Natural killer cell (primary cell): ENCODE results near the gene MITF. TPM values are rescaled to one million over a fixed set of nuclear protein-coding genes. Genes with fewer than 3 reads are reported as not detected.

Experiments
- ATAC-seq, 3 donors: fragments of 150-1000 bp in 2 of 3; fragments of 200-7000 bp in 1 of 3; cut with Tn5 transposase; 1 replicate in 1 of 3; 2 replicates in 2 of 3; pipeline ENCODE4 v1.10.0; 2021; ENCODE audit warnings: mild to moderate bottlenecking in 2 of 3, moderate library complexity in 2 of 3
- DNase-seq, 2 donors: peaks; one replicate each; pipeline versions ENCODE4 v3.0.0 to v3.0.0-alpha.2; 2013 to 2021; ENCODE audit warnings: mixed read lengths in 1 of 2
- H3K27ac ChIP-seq: one replicate; pipeline ENCODE4 v1.5.1; 2013; ENCODE audit warnings: mild to moderate bottlenecking, low read length
- H3K27me3 ChIP-seq: one replicate; pipeline ENCODE4 v1.6.1; 2013; ENCODE audit warnings: low read length; ENCODE audit not compliant: control insufficient read depth, insufficient read depth
- H3K36me3 ChIP-seq: one replicate; pipeline ENCODE4 v1.6.1; 2013; ENCODE audit warnings: low read length; ENCODE audit not compliant: control insufficient read depth, insufficient read depth
- H3K4me1 ChIP-seq: one replicate; pipeline ENCODE4 v1.6.1; 2013; ENCODE audit warnings: low read length; ENCODE audit not compliant: control insufficient read depth, insufficient read depth
- H3K4me3 ChIP-seq: one replicate; pipeline ENCODE4 v1.5.1; 2013; ENCODE audit warnings: low read length
- H3K9me3 ChIP-seq: one replicate; pipeline ENCODE4 v1.6.1; 2013; ENCODE audit warnings: low read length; ENCODE audit not compliant: control insufficient read depth, insufficient read depth
- H3K27ac Mint-ChIP-seq, 2 donors: one replicate each; pipeline ENCODE4 v1.8.0; 2022; ENCODE audit warnings: mild to moderate bottlenecking in 2 of 2, mixed read lengths in 2 of 2, moderate library complexity in 1 of 2
- H3K27me3 Mint-ChIP-seq, 2 donors: one replicate each; pipeline ENCODE4 v1.8.0; 2022; ENCODE audit warnings: low read depth in 2 of 2, mixed read lengths in 2 of 2
- H3K36me3 Mint-ChIP-seq: one replicate; pipeline ENCODE4 v1.8.0; 2022; ENCODE audit warnings: mixed read lengths
- H3K4me1 Mint-ChIP-seq, 2 donors: one replicate each; pipeline ENCODE4 v1.8.0; 2022; ENCODE audit warnings: mixed read lengths in 2 of 2
- H3K4me3 Mint-ChIP-seq: one replicate; pipeline ENCODE4 v1.8.0; 2022; ENCODE audit warnings: mild to moderate bottlenecking, moderate library complexity, mixed read lengths
- H3K9me3 Mint-ChIP-seq, 2 donors: one replicate each; pipeline ENCODE4 v1.8.0; 2022; ENCODE audit warnings: mixed read lengths in 2 of 2
- CTCF ChIP-seq: fragments of 200-600 bp; IDR thresholded peaks from one replicate; pipeline ENCODE4 v1.8.0; 2022; ENCODE audit warnings: antibody characterized with exemption
- WGBS: methylation state at CpG from one replicate; pipeline ENCODE4 v1.1.7; 2013; ENCODE audit warnings: missing lambda C conversion rate; ENCODE audit not compliant: insufficient coverage; 5-methylcytosine and 5-hydroxymethylcytosine counted together
- intact Hi-C: fragments of 100-400 bp; cut with micrococcal nuclease; formaldehyde crosslinking; loops from one replicate; pipeline ENCODE4 v1.14.2; 2022
- total RNA-seq, 4 donors: library from RNA; stranded (reverse); fragments of 120-200 nt in 1 of 4; gene quantifications; one replicate each; pipeline versions ENCODE4 v1.2.3 to v1.2.4, GENCODE V29; 2013 to 2022

Gene MITF
- total RNA-seq, 3 donors from 2014 or later (not counting 1 experiment from before 2014, with no cell fraction given), result 0.23 to 1.5 (median 0.54) TPM

GRCh38 chr3:69888943-69889315 is 149.7 kb downstream of the MITF start:
- no peaks in the 10 kb centered on the region for H3K36me3 Mint-ChIP-seq
- ATAC-seq (no peak), DNase-seq (no peak)
- TF ChIP-seq CTCF, result no peak
- H3K27me3 Mint-ChIP-seq, result no peaks in the 10 kb centered on the region
- Histone ChIP-seq H3K4me1 (no peaks in the 10 kb centered on the region), H3K27ac (no peak overlapping the region), H3K9me3 (no peaks in the 10 kb centered on the region), H3K36me3 (no peaks in the 10 kb centered on the region), H3K27me3 (no peaks in the 10 kb centered on the region), H3K4me3 (no peak overlapping the region)
- 92% methylated on average over 3 of the region's 3 CpGs for WGBS
- H3K4me3 Mint-ChIP-seq, result no peak overlapping the region
- intact Hi-C loops, result no loop called here
- H3K27ac Mint-ChIP-seq, result no peak overlapping the region
- H3K4me1 Mint-ChIP-seq, result no peaks in the 10 kb centered on the region
- H3K9me3 Mint-ChIP-seq, result peaks cover 0 to 2% of the 10 kb centered on the region in 2 donors

- Histone ChIP-seq H3K9me3 (no peaks in the 10 kb centered on the region), H3K27ac (no peak overlapping the region), H3K4me3 (no peak overlapping the region), H3K36me3 (no peaks in the 10 kb centered on the region), H3K27me3 (no peaks in the 10 kb centered on the region), H3K4me1 (no peaks in the 10 kb centered on the region)
- H3K27me3 Mint-ChIP-seq, result no peaks in the 10 kb centered on the region
- no peak for ATAC-seq
- 67% methylated on average over 1 of the region's 4 CpGs for WGBS
- intact Hi-C loops, result no loop called here
- DNase-seq, result no peak
- no peaks in the 10 kb centered on the region for H3K9me3 Mint-ChIP-seq
- no peak overlapping the region for H3K27ac Mint-ChIP-seq
- TF ChIP-seq CTCF, result no peak
- H3K4me1 Mint-ChIP-seq, result no peaks in the 10 kb centered on the region
- H3K4me3 Mint-ChIP-seq, result no peak overlapping the region
- no peaks in the 10 kb centered on the region for H3K36me3 Mint-ChIP-seq
Observed at GRCh38 chr3:69890084-69890483, 150.8 kb downstream of the MITF start.

DNA sequence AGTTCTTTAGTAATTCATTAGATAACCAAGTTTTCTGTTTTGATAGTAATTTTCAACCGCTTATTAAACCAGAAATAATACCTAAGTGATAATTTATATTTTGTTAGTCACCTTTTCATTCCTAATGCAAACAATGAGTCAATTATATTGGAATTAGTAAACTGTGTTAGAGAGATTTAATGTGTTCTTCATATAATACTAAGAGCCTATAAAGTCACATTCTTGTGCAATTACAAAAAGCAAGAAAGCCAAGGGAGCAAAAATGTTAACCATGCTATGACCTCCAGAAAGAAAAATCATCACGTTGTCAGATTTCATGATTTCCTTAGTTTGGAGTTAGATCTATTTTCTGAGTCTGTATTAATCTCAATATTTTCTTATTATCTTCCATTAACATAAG is 151.4 kb downstream of the MITF start:
- no peak for TF ChIP-seq CTCF
- no peak for ATAC-seq
- no peaks in the 10 kb centered on the region for H3K36me3 ChIP-seq
- H3K9me3 ChIP-seq, result no peaks in the 10 kb centered on the region
- Mint-ChIP-seq H3K27me3 (no peaks in the 10 kb centered on the region), H3K27ac (no peak overlapping the region), H3K36me3 (no peaks in the 10 kb centered on the region), H3K4me1 (no peaks in the 10 kb centered on the region), H3K9me3 (no peaks in the 10 kb centered on the region), H3K4me3 (no peak overlapping the region)
- no peak for DNase-seq
- H3K27ac ChIP-seq, result no peak overlapping the region
- WGBS, result no CpG with 5 or more reads among the region's 2 CpGs
- H3K4me3 ChIP-seq, result no peak overlapping the region
- no peaks in the 10 kb centered on the region for H3K4me1 ChIP-seq
- intact Hi-C loops, result no loop called here
- H3K27me3 ChIP-seq, result no peaks in the 10 kb centered on the region

GRCh38 chr3:69892706-69893105 is 153.4 kb downstream of the MITF start:
- no peak for DNase-seq
- no peaks in the 10 kb centered on the region for H3K36me3 Mint-ChIP-seq
- 83% methylated on average over 4 of the region's 4 CpGs for WGBS
- H3K4me1 Mint-ChIP-seq, result no peaks in the 10 kb centered on the region
- H3K9me3 Mint-ChIP-seq, result no peaks in the 10 kb centered on the region
- H3K9me3 ChIP-seq, result no peaks in the 10 kb centered on the region
- H3K27me3 ChIP-seq, result no peaks in the 10 kb centered on the region
- H3K27ac ChIP-seq, result no peak overlapping the region
- no peaks in the 10 kb centered on the region for H3K4me1 ChIP-seq
- ATAC-seq, result no peak
- intact Hi-C loops, result no loop called here
- H3K27me3 Mint-ChIP-seq, result no peaks in the 10 kb centered on the region
- no peak overlapping the region for H3K27ac Mint-ChIP-seq
- TF ChIP-seq CTCF, result no peak
- H3K36me3 ChIP-seq, result no peaks in the 10 kb centered on the region
- H3K4me3 Mint-ChIP-seq, result no peak overlapping the region
- H3K4me3 ChIP-seq, result no peak overlapping the region
